Measurements from ENCODE around the gene ANKRD35.
"Not testable (repeated sequence)": the region's sequence is repeated elsewhere in the genome, so short reads cannot be mapped to it uniquely, and the experiment has no call there.

ANKRD35 gene, protein sequence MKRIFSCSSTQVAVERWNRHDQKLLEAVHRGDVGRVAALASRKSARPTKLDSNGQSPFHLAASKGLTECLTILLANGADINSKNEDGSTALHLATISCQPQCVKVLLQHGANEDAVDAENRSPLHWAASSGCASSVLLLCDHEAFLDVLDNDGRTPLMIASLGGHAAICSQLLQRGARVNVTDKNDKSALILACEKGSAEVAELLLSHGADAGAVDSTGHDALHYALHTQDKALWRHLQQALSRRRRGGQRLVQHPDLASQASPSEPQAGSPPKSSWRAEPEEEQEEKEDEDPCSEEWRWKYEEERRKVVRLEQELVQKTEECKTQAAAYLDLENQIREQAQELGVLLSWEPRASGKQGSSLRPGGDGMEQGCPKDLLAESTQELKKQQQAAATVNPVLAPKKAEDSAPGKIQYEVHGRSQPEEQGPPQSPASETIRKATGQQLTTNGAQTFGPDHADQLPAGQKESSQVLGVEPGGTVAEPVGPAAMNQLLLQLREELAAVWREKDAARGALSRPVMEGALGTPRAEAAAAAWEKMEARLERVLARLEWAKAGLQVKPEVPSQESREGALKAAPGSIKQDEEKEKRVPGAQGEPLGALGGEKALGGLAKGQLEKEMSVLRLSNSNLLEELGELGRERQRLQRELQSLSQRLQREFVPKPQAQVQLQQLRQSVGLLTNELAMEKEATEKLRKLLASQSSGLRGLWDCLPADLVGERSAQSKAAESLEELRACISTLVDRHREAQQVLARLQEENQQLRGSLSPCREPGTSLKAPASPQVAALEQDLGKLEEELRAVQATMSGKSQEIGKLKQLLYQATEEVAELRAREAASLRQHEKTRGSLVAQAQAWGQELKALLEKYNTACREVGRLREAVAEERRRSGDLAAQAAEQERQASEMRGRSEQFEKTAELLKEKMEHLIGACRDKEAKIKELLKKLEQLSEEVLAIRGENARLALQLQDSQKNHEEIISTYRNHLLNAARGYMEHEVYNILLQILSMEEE

DNA sequence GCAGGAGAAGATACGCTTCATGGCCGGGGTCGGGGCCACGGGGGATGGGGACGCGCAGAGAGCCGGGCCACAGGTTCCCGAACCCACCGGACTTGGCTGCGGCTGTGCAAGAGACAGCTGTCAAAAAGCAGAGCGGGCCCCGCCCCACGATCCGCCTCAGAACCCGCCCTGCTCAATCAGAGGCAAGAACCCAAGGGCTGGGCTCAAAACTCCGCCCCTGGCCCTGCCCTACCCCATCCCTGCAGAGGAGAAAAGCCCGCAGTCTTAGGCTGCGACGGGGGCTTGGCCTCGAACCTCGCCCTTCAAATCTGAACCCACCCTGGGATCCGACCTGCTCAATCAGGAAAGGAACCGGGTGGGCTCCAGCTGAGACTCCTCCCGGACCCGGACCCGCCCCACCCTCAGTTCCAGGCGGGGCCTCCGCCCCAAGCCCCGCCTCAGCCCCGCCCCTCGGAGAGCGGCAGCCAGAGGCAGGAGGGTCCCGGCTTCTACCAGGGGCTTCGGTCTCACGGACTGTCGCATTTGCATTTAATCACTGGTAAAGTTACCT lies at the start of gene ANKRD35:
ANKRD35 (minus strand) TSS at position 129 of the 550 bp plus-strand sequence; CDS start at position 21, 108 bp downstream.
- DNase-seq (ENCODE audit: low read depth in 2 of 2), result peak; percentile 72 to 79

DNA sequence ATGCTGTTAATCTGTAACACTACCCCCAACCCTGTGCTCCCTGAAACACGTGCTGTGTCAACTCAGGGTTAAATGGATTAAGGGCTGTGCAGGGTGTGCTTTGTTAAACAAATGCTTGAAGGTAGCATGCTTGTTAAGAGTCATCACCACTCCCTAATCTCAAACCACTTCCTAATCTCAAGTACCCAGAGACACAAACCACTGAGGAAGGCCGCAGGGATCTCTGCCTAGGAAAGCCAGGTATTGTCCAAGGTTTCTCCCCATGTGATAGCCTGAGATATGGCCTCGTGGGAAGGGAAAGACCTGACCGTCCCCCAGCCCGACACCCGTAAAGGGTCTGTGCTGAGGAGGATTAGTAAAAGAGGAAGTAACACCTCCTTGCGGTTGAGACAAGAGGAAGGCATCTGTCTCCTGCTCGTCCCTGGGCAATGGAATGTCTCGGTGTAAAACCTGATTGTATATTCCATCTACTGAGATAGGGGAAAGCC lies 46.9 kb upstream of the ANKRD35 start:
- peak in 1 of 2 donors; percentile 12 for DNase-seq (ENCODE audit: low read depth in 2 of 2)

DNA sequence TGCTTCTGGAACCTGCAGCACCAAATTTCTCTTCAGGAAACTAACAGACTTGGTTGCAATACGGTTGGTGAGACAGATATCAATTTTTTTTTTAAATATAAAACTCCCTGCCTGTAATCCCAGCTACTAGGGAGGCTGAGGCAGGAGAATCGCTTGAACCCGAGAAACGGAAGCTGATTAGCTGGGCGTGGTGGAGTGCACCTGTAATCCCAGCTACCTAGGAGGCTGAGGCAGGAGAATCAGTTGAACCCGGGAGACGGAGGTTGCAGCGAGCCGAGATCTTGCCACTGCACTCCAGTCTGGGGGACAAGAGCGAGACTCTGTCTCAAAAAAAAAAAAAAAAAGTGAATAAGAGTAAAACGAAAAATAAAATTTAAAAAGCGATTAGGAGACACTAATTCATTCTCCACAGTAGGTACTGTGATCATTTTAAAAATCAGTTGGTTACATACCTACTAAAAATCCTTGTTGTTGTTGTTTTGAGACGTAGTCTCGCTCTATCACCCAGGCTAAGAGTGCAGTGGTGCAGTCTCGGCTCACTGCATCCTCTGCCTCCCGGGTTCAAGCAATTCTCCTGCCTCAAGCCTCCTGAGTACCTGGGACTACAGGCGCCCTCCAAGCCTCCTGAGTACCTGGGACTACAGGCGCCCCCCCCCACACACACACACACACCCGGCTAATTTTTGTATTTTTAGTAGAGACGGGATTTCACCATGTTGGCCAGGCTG lies 42.4 kb upstream of the ANKRD35 start:
- no peak for DNase-seq (ENCODE audit: low read depth in 2 of 2)

DNA sequence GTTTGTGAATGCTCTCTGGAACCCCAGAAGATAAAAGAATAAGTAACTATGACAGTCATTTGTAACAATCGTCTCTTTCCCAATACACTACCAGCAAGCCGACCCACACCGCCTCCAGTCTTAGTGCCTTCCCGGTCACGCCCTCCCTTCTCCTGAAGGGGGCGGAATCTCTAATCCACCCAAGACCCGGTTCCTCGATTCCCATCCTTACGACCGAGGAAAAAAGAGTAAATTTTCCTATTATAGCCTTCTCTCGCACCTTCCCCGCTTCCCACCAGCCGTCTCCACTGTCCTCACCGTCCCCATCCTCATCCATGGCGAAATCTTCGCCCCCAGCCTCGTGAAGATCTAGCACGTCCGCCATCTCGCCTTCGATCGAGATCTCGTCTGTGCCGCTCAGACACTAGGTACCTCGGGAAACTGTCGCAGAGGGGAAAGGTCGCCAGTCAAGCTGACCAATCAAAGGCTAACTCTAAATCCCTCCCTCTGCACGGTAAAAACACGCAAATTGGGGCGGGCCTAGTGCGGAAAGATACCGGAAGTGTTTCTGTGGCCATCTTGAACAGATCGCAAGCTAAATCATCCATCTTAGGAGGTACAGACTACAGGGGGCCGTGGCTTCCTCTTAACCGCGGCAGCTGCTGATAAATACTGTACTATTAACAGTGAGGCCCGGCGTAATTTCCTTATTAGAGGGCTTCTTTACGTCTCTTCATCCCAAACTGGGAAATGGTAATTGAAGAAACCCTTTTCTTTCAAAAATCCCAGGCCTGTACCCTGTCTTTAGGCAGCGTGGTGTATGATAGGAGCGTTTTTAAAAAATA lies 41.6 kb upstream of the ANKRD35 start, which contains the start of gene RBM8A:
RBM8A (minus strand) TSS at position 422 of the 824 bp plus-strand sequence; CDS start at position 364, 58 bp downstream.
- peak; percentile 82 to 93 for DNase-seq (ENCODE audit: low read depth in 2 of 2)

DNA sequence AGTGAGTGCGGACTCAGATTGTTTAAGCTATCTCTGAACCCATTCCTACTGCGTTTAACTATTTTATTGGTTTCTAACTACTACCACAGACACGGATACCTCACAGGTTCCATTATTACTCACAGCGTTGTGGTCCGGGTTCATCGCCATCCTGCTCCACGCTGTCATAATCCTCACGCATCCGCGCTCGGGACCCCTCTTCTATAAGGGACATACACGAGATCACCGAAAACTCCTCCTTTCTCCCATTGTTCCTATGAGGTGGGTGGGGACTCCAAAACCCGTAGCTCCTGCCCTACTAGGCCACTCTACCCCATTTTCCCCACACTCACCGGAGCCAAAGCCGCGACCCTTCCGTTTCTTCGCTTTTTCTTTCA lies 41.0 kb upstream of the ANKRD35 start:
- peak in 1 of 2 donors; percentile 7 for DNase-seq (ENCODE audit: low read depth in 2 of 2)

DNA sequence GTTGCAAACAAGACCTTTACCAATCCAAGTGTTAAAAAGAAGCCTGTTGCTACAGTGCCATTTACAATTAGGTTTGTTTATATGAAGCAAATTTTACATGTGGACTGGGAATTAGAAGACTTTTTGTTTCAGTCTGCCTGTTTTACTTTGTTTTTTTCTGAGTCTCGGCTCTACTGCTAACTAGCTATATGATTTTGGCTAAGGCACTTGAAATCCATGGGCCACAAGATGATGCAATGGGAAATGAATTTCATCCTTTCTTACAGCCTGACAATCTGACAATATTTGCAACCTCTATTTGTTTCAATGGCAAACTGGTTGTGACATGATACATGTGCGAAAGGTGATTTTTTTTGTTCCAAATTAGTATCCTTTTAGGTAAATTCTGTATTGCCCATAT lies 36.6 kb upstream of the ANKRD35 start:
- no peak for DNase-seq (ENCODE audit: low read depth in 2 of 2)

DNA sequence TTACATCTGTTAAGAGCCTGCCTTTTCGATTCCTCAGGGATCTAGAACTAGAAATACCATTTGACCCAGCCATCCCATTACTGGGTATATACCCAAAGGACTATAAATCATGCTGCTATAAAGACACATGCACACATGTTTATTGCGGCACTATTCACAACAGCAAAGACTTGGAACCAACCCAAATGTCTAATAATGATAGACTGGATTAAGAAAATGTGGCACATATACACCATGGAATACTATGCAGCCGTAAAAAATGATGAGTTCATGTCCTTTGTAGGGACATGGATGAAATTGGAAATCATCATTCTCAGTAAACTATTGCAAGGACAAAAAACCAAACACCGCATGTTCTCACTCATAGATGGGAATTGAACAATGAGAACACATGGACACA lies 34.6 kb upstream of the ANKRD35 start:
- DNase-seq (ENCODE audit: low read depth in 2 of 2), result not testable (repeated sequence)

DNA sequence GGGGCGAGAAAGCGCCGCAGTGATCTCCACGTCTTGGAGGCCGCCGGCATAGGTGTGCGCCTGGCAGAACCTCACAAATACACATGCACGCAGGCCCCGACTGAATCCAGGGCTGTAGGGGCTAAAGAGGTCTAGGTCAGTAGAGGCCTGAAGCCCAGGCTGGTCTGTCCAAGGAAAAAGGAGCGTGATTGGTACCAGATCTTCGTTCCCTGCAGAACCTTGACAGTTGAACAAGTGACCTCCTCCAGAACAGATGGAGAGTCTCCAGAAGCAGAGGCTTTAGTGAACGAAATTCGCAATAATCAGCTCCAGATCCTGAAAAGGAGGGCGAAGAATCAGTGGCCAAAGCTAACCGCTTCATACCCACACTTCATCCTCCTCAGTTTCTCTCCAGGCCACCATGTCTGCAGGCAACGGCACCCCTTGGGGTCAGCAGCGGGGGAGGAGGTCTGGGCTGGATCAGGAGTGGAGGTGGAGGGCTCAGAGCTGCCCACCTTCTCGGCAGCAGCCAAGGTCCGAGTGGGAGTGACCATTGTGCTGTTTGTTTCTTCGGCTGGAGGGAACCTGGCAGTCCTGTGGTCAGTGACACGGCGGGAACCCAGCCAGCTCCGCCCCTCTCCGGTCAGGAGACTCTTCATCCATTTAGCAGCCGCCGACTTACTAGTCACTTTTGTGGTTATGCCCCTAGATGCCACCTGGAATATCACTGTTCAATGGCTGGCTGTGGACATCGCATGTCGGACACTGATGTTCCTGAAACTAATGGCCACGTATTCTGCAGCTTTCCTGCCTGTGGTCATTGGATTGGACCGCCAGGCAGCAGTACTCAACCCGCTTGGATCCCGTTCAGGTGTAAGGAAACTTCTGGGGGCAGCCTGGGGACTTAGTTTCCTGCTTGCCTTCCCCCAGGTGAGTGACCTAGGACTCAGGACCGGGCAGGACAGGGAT lies 33.6 kb upstream of the ANKRD35 start:
- DNase-seq (ENCODE audit: low read depth in 2 of 2), result no peak

DNA sequence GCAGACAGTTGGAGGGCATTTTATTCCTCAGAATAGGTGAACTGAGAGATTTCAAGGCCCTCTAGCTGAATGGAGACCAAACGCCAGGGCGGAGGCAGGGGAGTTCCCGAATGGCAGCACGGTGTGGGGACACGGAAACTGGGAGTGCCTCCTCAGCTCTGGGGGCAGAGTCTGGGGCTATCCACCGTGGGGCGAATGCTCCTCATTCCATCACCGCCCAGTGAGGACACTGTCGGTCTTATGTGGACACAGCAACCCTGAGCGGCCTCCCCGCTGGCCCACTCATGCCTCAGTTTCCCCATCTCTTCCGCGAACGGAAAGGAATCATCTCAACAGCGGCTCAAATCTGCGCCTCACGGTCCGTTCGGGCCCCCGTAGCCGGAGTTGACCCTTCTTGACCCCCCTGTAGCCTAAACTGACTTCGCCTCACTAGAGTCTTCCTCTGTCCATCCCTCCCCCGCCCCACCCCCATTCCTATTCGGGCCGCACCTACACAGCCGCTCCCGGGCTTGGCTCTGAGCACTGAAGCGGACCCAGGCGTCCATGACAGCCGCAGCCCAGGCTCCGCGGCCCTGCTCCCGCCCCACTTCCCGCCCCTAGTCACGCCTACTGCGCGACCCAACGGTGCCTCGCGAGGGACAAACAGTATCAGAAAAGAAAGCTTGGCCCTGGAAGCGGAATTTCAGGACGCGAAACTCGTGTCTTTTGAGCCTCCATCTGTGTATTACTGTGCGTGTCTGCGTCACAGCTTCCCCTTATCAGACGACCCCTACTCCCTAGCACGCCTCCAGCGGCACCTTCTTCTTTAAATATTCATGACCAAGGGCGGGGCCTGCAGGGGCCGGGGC lies 32.7 kb upstream of the ANKRD35 start, which contains the start of gene PEX11B:
PEX11B (minus strand) TSS at position 574 of the 848 bp plus-strand sequence; CDS start at position 545, 29 bp downstream.
- DNase-seq (ENCODE audit: low read depth in 2 of 2), result peak; percentile 81 to 84

DNA sequence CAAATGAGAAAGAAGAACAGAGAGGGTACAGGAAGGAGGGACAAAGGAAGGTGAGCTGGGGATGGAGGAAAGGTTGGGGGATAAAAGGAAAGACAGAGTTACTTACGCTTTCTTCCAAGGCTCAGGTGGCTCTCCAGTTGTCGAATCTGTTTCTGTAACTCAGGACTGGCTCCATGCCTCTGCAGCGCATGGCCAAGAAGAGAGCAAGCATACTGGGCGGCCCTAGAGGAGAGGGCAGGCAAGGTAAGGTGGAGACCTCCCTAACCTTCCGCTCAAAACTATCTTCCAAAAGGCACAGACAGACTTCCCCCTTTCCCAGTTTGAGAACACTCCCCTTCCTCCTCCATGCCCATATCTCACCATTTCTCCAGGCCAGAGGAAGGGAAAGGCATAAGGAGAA lies 31.9 kb upstream of the ANKRD35 start:
- no peak for DNase-seq (ENCODE audit: low read depth in 2 of 2)

DNA sequence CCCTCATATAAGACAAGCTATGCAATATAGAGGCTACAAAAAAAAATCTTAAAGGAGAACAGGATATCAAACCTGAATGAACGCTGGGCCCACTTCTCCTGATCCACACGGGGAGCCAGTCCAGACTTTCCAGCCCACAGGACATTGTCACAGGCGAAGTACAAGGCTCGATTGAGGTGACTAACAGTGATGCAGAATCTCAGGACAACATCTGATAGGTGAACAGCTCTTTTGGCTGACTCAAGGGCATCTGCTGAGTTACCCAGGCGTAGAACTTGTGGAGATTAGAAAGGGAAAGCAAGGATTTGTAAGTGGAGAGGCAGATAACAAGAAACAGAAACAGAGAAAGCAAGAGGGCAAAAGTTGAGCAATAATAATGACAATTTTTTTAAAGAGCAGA lies 31.1 kb upstream of the ANKRD35 start:
- no peak for DNase-seq (ENCODE audit: low read depth in 2 of 2)

DNA sequence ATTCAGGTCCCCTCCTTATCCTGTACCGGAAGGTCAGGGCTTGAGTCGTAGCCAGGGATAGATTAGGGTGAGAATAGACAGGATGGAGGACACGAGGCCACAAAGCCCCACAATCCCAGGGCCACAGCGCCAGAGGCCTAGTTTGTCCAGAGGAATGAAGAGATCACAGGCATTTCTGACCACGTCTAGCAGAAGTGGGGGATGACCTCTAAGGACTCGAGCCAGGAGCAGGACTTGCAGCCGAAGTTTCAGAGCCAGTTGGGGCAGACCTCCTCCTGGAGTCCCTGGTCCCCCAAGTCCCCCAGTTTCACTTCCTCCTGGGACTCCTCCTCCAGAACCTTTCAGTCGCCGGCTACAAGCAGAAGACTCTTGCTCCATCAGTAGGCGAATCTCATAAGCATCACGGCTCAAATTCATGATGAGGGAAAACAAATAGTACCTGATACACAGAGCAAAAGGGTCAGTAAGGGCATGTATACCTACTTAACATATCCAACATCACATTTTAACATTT lies 26.5 kb upstream of the ANKRD35 start:
- no peak for DNase-seq (ENCODE audit: low read depth in 2 of 2)

DNA sequence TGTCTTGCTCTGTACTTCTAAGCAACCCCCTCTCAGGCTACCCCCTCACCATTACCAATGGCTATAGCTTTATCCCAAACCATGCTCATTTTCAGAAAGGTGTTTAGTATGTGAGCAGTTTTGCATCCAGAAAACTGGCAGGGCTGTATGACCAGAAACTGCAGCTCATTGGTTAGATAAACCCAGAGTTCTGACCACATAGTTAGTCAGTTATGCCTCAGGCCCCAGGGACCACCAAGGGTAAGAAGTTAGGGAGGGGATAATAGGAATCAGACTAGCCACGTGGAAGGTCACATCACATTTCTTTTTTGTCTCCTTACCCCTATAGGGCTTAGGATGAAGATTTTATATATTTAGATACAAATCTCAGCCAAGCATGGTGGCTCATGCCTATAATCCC lies 23.0 kb upstream of the ANKRD35 start:
- no peak for DNase-seq (ENCODE audit: low read depth in 2 of 2)

DNA sequence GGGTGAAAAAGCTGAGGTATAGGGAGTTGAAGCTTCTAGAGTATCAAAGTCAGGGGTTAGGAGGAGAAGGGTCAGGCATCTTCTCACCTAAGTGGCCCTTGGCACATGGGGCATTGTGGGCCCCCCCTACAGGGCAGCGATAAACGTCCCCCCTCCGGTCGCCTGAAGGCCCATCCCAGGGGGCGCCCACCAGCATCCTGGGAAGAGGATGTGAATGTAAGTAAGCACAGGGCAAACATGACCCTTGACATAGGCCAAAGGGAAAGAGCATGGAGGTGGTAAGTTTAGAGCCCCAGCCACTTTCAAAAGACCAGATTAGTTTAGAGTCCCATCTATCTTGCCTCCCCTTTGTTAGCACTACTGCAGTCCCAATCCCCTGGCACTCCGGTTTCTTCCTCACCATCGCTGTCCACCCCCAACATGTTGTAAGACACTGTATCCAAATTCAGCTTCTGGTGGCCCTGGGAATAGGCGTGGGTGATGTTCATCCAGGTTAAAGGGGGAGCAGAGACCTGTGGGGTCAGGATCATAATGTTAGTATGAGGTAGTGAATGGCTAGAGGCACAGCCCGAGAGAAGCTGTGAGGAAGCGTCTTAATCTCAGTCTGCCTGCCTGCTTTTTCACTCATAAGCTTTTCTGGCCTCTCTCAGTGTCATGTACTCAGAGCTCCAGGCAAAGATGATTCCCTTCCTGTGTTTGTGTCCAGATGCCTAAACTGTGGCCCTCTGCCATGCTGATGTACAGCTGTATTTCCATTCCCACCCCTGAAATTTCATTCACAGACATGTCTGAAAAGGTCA lies 21.5 kb upstream of the ANKRD35 start:
- DNase-seq (ENCODE audit: low read depth in 2 of 2), result no peak

DNA sequence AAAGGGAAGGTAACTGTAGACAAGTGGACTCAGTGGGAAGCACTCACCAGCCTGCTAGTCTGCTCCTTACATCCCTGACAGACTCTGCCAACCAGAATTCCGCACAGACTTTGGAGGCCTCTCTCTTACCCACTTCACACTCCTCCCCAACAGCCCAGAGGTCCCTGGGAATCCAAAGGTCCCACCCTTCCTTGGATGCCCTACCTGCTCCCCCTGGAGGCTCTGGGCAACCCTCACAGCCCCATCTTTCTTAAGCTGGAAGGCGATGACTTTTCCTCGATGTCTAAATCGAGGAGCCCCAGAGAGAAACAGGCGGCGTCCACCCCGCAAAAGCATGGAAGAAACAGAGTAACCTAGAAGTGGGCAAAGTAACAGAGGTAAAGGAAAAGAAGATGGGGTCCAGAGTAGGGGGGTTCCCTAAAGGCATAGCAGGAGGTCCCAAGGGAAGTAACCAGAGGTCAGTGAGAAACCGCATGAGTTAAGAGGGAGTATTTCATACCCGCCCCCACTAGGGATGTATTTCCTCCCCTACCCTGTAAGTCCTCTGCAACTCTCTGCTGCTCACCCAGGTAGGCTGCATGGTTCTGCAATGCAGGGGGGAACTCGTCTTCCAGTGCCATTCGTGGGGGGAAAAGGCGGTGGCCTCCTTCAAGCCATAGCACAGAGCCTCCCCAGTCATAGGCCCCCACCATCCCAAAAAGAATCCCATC lies 15.8 kb upstream of the ANKRD35 start:
- DNase-seq (ENCODE audit: low read depth in 2 of 2), result no peak

DNA sequence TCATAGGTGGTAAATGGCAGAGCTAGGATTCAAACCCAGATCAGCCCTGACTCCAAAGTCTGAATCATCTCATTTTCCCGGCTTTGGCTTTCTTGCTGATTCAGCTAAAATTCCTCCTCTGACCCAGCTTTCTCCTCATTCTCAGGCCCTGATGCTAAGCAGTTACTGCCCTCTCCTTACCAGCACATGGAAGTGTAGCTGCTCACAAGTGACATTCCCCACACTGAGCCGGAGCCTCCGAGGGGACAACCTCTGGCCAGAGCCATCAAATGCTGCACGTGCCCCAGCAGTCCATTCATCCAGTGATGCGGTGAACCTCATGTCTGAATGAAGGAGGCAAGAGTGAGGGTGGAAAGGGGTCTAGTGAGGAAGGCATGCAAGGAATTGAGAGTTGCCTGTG lies 13.1 kb upstream of the ANKRD35 start:
- no peak for DNase-seq (ENCODE audit: low read depth in 2 of 2)
